HepG2 (cell line): ENCODE results near the gene SYNE1. TPM values are rescaled to one million over a fixed set of nuclear protein-coding genes. Genes with fewer than 3 reads are reported as not detected.

Source experiments
- ATAC-seq: fragments of 200-7000 bp; cut with Tn5 transposase; 3 replicates; pipeline ENCODE4 v1.9.1; 2020; ENCODE audit warnings: mild to moderate bottlenecking, moderate library complexity
- BruUV-seq: library from RNA; stranded (reverse); fragments of 400-500 nt; replicated peaks from 2 replicates; lab custom pipeline; 2021; lab: Mats Ljungman, UMichigan
- CTCF ChIA-PET: fragments of 300-600 bp; formaldehyde crosslinking; extraction: SDS; loops from one replicate; lab custom pipeline; 2021; ENCODE audit warnings: low total read pairs, inconsistent platforms, low intra/inter-chr PET ratio; lab: Yijun Ruan, JAX
- POLR2A ChIA-PET: fragments of 350-600 bp; sonication (Branson Sonifier 250); formaldehyde crosslinking; loops from one replicate; lab custom pipeline; 2020; ENCODE audit warnings: antibody characterized with exemption, inconsistent platforms; lab: Yijun Ruan, JAX
- DNase-seq: peaks from one replicate; pipeline ENCODE4 v3.0.0-alpha.2; 2015; ENCODE audit warnings: low spot score
- FAIRE-seq: peaks from 3 replicates; lab custom pipeline; 2011; peaks lifted over from hg19 to GRCh38; lab: Jason Lieb, UNC
- H2AFZ ChIP-seq: one replicate; pipeline ENCODE4 v1.6.1; 2011; ENCODE audit warnings: low read length, inconsistent platforms
- H3K27ac ChIP-seq: fragments of 300-600 bp; 3 replicates; pipeline ENCODE4 v1.8.0; 2011; ENCODE audit warnings: mixed run types, mild to moderate bottlenecking, mixed read lengths, low read length, inconsistent platforms; ENCODE audit not compliant: insufficient read depth; ENCODE audit errors: extremely low read length
- H3K27me3 ChIP-seq, 2 experiments: fragments of 200-600 bp in 1 of 2; 2 replicates in 1 of 2; 3 replicates in 1 of 2; pipeline versions ENCODE4 v1.6.0 to v1.8.0; 2011; ENCODE audit warnings: low read length in 2 of 2, mild to moderate bottlenecking in 2 of 2, moderate library complexity in 2 of 2, inconsistent platforms in 1 of 2; ENCODE audit not compliant: insufficient read depth in 2 of 2, control insufficient read depth in 1 of 2
- H3K36me3 ChIP-seq, 2 experiments: fragments of 200-600 bp in 1 of 2; replicated peaks in 1 of 2; 2 replicates in 1 of 2; 3 replicates in 1 of 2; pipeline versions ENCODE4 v1.5.1 to v1.8.0; 2011; ENCODE audit warnings: low read length in 2 of 2, inconsistent platforms in 1 of 2; ENCODE audit not compliant: insufficient read depth in 2 of 2, control insufficient read depth in 1 of 2
- H3K4me1 ChIP-seq: 2 replicates; pipeline ENCODE4 v1.5.1; 2012; ENCODE audit warnings: low read length, inconsistent platforms; ENCODE audit not compliant: insufficient read depth
- H3K4me2 ChIP-seq: 2 replicates; pipeline ENCODE4 v1.6.0; 2011; ENCODE audit warnings: low read depth, low read length, inconsistent platforms
- H3K4me3 ChIP-seq, 3 experiments: fragments of 200-600 bp in 1 of 3; sonication (generic), shearing (Covaris generic) in 1 of 3; replicated peaks in 1 of 3; 2 replicates each; pipeline ENCODE4 v1.5.1; 2011 to 2016; ENCODE audit warnings: low read length in 3 of 3, inconsistent platforms in 2 of 3, low read depth in 2 of 3, mild to moderate bottlenecking in 2 of 3, control low read depth in 1 of 3, mixed read lengths in 1 of 3; ENCODE audit not compliant: insufficient read depth in 1 of 3
- H3K79me2 ChIP-seq: one replicate; pipeline ENCODE4 v1.6.1; 2011; ENCODE audit warnings: low read length, inconsistent platforms; ENCODE audit not compliant: insufficient read depth
- H3K9ac ChIP-seq: 2 replicates; pipeline ENCODE4 v1.6.0; 2011; ENCODE audit warnings: mild to moderate bottlenecking, low read depth, low read length, inconsistent platforms; ENCODE audit not compliant: insufficient read depth
- H3K9me3 ChIP-seq: 2 replicates; pipeline ENCODE4 v1.5.1; 2012; ENCODE audit warnings: mild to moderate bottlenecking, low read length
- H4K20me1 ChIP-seq: 2 replicates; pipeline ENCODE4 v1.6.0; 2011; ENCODE audit warnings: inconsistent platforms, mild to moderate bottlenecking, low read length, moderate library complexity; ENCODE audit not compliant: insufficient read depth
- BRF2 ChIP-seq: sonication (generic); formaldehyde crosslinking; IDR thresholded peaks from 2 replicates; pipeline ENCODE4 v1.8.1; 2022; ENCODE audit warnings: mild to moderate bottlenecking, missing genetic modification reagents
- EZH2 ChIP-seq: conservative IDR thresholded peaks from 2 replicates; pipeline ENCODE4 v1.6.1; 2012; ENCODE audit warnings: mild to moderate bottlenecking, low read depth, low read length, moderate library complexity
- KAT2B ChIP-seq: fragments of 150-350 bp; IDR thresholded peaks from 2 replicates; pipeline ENCODE4 v1.6.1; 2014; ENCODE audit warnings: low read depth, low read length, borderline replicate concordance
- NR2F1 ChIP-seq, 2 experiments: fragments of 450-650 bp in 1 of 2; formaldehyde crosslinking in 1 of 2; IDR thresholded peaks; 2 replicates each; pipeline versions ENCODE4 v1.5.0 to v1.6.1; 2016 to 2020; ENCODE audit warnings: mild to moderate bottlenecking in 1 of 2, missing compliant biosample characterization in 1 of 2, missing genetic modification reagents in 1 of 2, moderate library complexity in 1 of 2
- REL ChIP-seq: sonication (generic); formaldehyde crosslinking; conservative IDR thresholded peaks from 2 replicates; pipeline ENCODE4 v1.8.0; 2022; ENCODE audit warnings: mild to moderate bottlenecking, missing genetic modification reagents, moderate library complexity
- SIX1 ChIP-seq: sonication (generic); formaldehyde crosslinking; IDR thresholded peaks from 2 replicates; pipeline ENCODE4 v1.4.0; 2020; ENCODE audit warnings: missing genetic modification reagents, borderline replicate concordance
- THAP9 ChIP-seq: sonication (generic); formaldehyde crosslinking; IDR thresholded peaks from 2 replicates; pipeline ENCODE4; 2020; ENCODE audit warnings: missing genetic modification reagents, mild to moderate bottlenecking, borderline replicate concordance
- ZNF101 ChIP-seq: sonication (generic); formaldehyde crosslinking; IDR thresholded peaks from 2 replicates; pipeline ENCODE4 v1.4.0; 2020; ENCODE audit warnings: mild to moderate bottlenecking, low read depth, missing genetic modification reagents, borderline replicate concordance
- ZNF280D ChIP-seq: sonication (generic); formaldehyde crosslinking; IDR thresholded peaks from 2 replicates; pipeline ENCODE4 v1.5.1; 2020; ENCODE audit warnings: mild to moderate bottlenecking, missing genetic modification reagents
- ZNF281 ChIP-seq: sonication (generic); formaldehyde crosslinking; IDR thresholded peaks from 2 replicates; pipeline ENCODE4 v1.4.0; 2020; ENCODE audit warnings: missing genetic modification reagents, borderline replicate concordance
- ZNF337 ChIP-seq: sonication (generic); formaldehyde crosslinking; IDR thresholded peaks from 2 replicates; pipeline ENCODE4 v1.5.1; 2020; ENCODE audit warnings: missing genetic modification reagents, low read depth, mild to moderate bottlenecking, borderline replicate concordance
- ZNF34 ChIP-seq: sonication (generic); formaldehyde crosslinking; IDR thresholded peaks from 2 replicates; pipeline ENCODE4 v1.4.0; 2020; ENCODE audit warnings: mild to moderate bottlenecking, missing genetic modification reagents, borderline replicate concordance
- ZNF550 ChIP-seq: sonication (generic); formaldehyde crosslinking; IDR thresholded peaks from 2 replicates; pipeline ENCODE4 v1.4.0; 2020; ENCODE audit warnings: mild to moderate bottlenecking, missing genetic modification reagents, borderline replicate concordance
- ZNF572 ChIP-seq: sonication (generic); formaldehyde crosslinking; IDR thresholded peaks from 2 replicates; pipeline ENCODE4 v1.5.1; 2020; ENCODE audit warnings: mild to moderate bottlenecking, missing genetic modification reagents
- ZNF879 ChIP-seq: sonication (generic); formaldehyde crosslinking; IDR thresholded peaks from 2 replicates; pipeline ENCODE4 v1.8.1; 2023; ENCODE audit warnings: missing genetic modification reagents
- WGBS: methylation state at CpG from one replicate; pipeline ENCODE4 v1.1.6; 2017; ENCODE audit warnings: low lambda C conversion rate; 5-methylcytosine and 5-hydroxymethylcytosine counted together
- in situ Hi-C: cut with HindIII; loops from 2 replicates; pipeline ENCODE4 v1.10.0; 2017; ENCODE audit warnings: low pct_unique_long_range_greater_than_20kb; ENCODE audit not compliant: extremely low pct_ligation_motif_present
- intact Hi-C: fragments of 100-400 bp; cut with micrococcal nuclease; formaldehyde crosslinking; loops from one replicate; pipeline ENCODE4 v1.10.0; 2022; ENCODE audit not compliant: unreplicated experiment
- polyA plus RNA-seq, 8 experiments: library from polyadenylated mRNA; depleted of rRNA in 3 of 8; stranded (reverse) in 7 of 8; unstranded in 1 of 8; fragments of >200 nt; fragmentation: Illumina TruSeq in 4 of 8; extraction: Trizol in 4 of 8; gene quantifications; 2 replicates each; pipeline versions ENCODE4 v1.2.1 to v1.2.3, GENCODE V29; 2011 to 2016; ENCODE audit warnings: low read depth in 4 of 8, missing spikeins in 1 of 8, mixed read lengths in 1 of 8; ENCODE audit not compliant: insufficient read depth in 1 of 8
- total RNA-seq, 5 experiments: library from RNA; depleted of rRNA; stranded (reverse); fragments of >200 nt; fragmentation: Illumina TruSeq; extraction: Trizol; gene quantifications; 2 replicates each; pipeline ENCODE4 v1.2.3, GENCODE V29; 2016; ENCODE audit warnings: low read depth in 1 of 5

Gene SYNE1
- total and polyA plus RNA-seq, 2 of the 13 experiments (the other 11 are each of a cell fraction or from before 2014, with no cell fraction given) = 5.5 to 15.9 TPM

- intact Hi-C loops (no loop called here), in situ Hi-C loops (no loop called here)
- H3K79me2 ChIP-seq = no peaks in the 10 kb centered on the region
- no peak overlapping the region for H2AFZ ChIP-seq
- DNase-seq (no peak), ATAC-seq (no peak), FAIRE-seq (no peak)
- WGBS = 0% methylated on average over 1 of the region's 1 CpG
- no peak overlapping the region for H3K9ac ChIP-seq
- ChIA-PET CTCF (no interaction called here), POLR2A (no interaction called here)
- peaks cover 2 to 5% of the 10 kb centered on the region in 2 experiments; a peak in 2 of 5 replicates for H3K27me3 ChIP-seq
- no peak overlapping the region for H3K4me2 ChIP-seq
- no peak overlapping the region for H3K27ac ChIP-seq
- H3K36me3 ChIP-seq = no peaks in the 10 kb centered on the region
- no peaks in the 10 kb centered on the region for H4K20me1 ChIP-seq
- no peaks in the 10 kb centered on the region for H3K4me1 ChIP-seq
- no TSS peak for BruUV-seq
- no peak overlapping the region for H3K4me3 ChIP-seq
- H3K9me3 ChIP-seq = no peaks in the 10 kb centered on the region
- TF ChIP-seq ZNF572 (CRISPR knock-in tag) (no peak), ZNF337 (CRISPR knock-in tag) (no peak), SIX1 (CRISPR knock-in tag) (no peak), NR2F1 (CRISPR knock-in tag; IDR thresholded peaks at IDR 0.05) (no peak), THAP9 (no peak), EZH2 (no peak), ZNF281 (CRISPR knock-in tag) (no peak), ZNF34 (CRISPR knock-in tag) (no peak), ZNF280D (CRISPR knock-in tag) (no peak), REL (CRISPR knock-in tag) (no peak), KAT2B (no peak), BRF2 (CRISPR knock-in tag) (no peak), ZNF101 (CRISPR knock-in tag) (no peak), ZNF879 (CRISPR knock-in tag) (no peak), ZNF550 (CRISPR knock-in tag) (no peak)
These were observed 162.8 kb downstream of the SYNE1 start for GRCh38 chr6:152474354-152474753.
